HEK293 (cell line): ENCODE results near the gene ADAMTS4.

Source experiments
- CTCF ChIA-PET: fragments of 350-600 bp; formaldehyde crosslinking; extraction: SDS; loops from one replicate; lab custom pipeline; 2021; ENCODE audit warnings: antibody characterized with exemption; lab: Yijun Ruan, JAX
- POLR2A ChIA-PET: fragments of 300-600 bp; formaldehyde crosslinking; extraction: SDS; loops from one replicate; lab custom pipeline; 2020; ENCODE audit warnings: antibody characterized with exemption, inconsistent platforms; lab: Yijun Ruan, JAX
- H3K27ac ChIP-seq: fragments of 200-500 bp; sonication (Bioruptor generic); 2 replicates; pipeline ENCODE4 v1.5.1; 2014; ENCODE audit warnings: low read depth, low read length, control low read depth, inconsistent platforms; ENCODE audit errors: extremely low read depth
- H3K36me3 ChIP-seq, 2 experiments: fragments of 200-500 bp in 1 of 2; sonication (Bioruptor generic) in 1 of 2; 1 replicate in 1 of 2; 2 replicates in 1 of 2; pipeline ENCODE4 v1.5.1; 2014 to 2017; ENCODE audit warnings: inconsistent platforms in 2 of 2, low read length in 2 of 2; ENCODE audit not compliant: control insufficient read depth in 2 of 2, insufficient read depth in 1 of 2
- H3K4me1 ChIP-seq: fragments of 200-500 bp; sonication (Bioruptor generic); 2 replicates; pipeline ENCODE4 v1.5.1; 2014; ENCODE audit warnings: mild to moderate bottlenecking, low read length, inconsistent platforms; ENCODE audit not compliant: control insufficient read depth, insufficient read depth
- H3K4me3 ChIP-seq: 2 replicates; pipeline ENCODE4 v1.5.1; 2011; ENCODE audit warnings: low read depth, mild to moderate bottlenecking, control low read depth, low read length, moderate library complexity
- H3K9me3 ChIP-seq: fragments of 200-500 bp; sonication (Bioruptor generic); 2 replicates; pipeline ENCODE4 v1.5.1; 2014; ENCODE audit warnings: low read depth, low read length, inconsistent platforms; ENCODE audit not compliant: control insufficient read depth, insufficient read depth
- GFI1B ChIP-seq: fragments of 450-650 bp; formaldehyde crosslinking; IDR thresholded peaks from 2 replicates; pipeline ENCODE4 v1.5.1; 2016; ENCODE audit warnings: missing biosample characterization, missing genetic modification characterization
- GLIS1 ChIP-seq: fragments of 450-650 bp; formaldehyde crosslinking; IDR thresholded peaks from 2 replicates; pipeline ENCODE4 v1.5.1; 2016; ENCODE audit warnings: missing biosample characterization, missing genetic modification characterization
- MEIS1 ChIP-seq: sonication (generic); formaldehyde crosslinking; IDR thresholded peaks from 2 replicates; pipeline ENCODE4 v1.8.1; 2022; ENCODE audit warnings: missing genetic modification reagents, mild to moderate bottlenecking, borderline replicate concordance
- PRDM1 ChIP-seq: fragments of 450-650 bp; formaldehyde crosslinking; IDR thresholded peaks from 2 replicates; pipeline ENCODE4; 2016; ENCODE audit warnings: missing biosample characterization, missing genetic modification characterization
- ZNF610 ChIP-seq: fragments of 450-650 bp; formaldehyde crosslinking; IDR thresholded peaks from 2 replicates; pipeline ENCODE4 v1.5.1; 2016; ENCODE audit warnings: missing biosample characterization, missing genetic modification characterization, borderline replicate concordance
- ZNF621 ChIP-seq: fragments of 450-650 bp; formaldehyde crosslinking; IDR thresholded peaks from 2 replicates; pipeline ENCODE4 v1.5.1; 2017; ENCODE audit warnings: missing biosample characterization, missing genetic modification characterization
- ZNF645 ChIP-seq: fragments of 450-650 bp; formaldehyde crosslinking; IDR thresholded peaks from 2 replicates; pipeline ENCODE4; 2016; ENCODE audit warnings: missing biosample characterization, missing genetic modification characterization
- ZNF654 ChIP-seq: fragments of 450-650 bp; formaldehyde crosslinking; IDR thresholded peaks from 2 replicates; pipeline ENCODE4 v1.5.1; 2016; ENCODE audit warnings: low read depth, missing biosample characterization, missing genetic modification characterization
- ZNF660 ChIP-seq: fragments of 450-650 bp; IDR thresholded peaks from 2 replicates; pipeline ENCODE4 v1.5.1; 2018; ENCODE audit warnings: missing biosample characterization, mild to moderate bottlenecking, missing genetic modification characterization
- ZNF701 ChIP-seq: fragments of 450-650 bp; formaldehyde crosslinking; IDR thresholded peaks from 2 replicates; pipeline ENCODE4 v1.5.1; 2016; ENCODE audit warnings: missing biosample characterization, missing genetic modification characterization
- TF ChIP-seq, protein P1 (sequence below): fragments of 450-650 bp; formaldehyde crosslinking; optimal IDR thresholded peaks from 2 replicates; pipeline ENCODE3; 2016; ENCODE audit warnings: missing biosample characterization, mild to moderate bottlenecking, missing genetic modification characterization
- TF ChIP-seq, protein P2 (sequence below): fragments of 450-650 bp; formaldehyde crosslinking; IDR thresholded peaks from 2 replicates; pipeline ENCODE4 v1.5.1; 2016; ENCODE audit warnings: missing biosample characterization, missing genetic modification characterization

Gene ADAMTS4

DNA sequence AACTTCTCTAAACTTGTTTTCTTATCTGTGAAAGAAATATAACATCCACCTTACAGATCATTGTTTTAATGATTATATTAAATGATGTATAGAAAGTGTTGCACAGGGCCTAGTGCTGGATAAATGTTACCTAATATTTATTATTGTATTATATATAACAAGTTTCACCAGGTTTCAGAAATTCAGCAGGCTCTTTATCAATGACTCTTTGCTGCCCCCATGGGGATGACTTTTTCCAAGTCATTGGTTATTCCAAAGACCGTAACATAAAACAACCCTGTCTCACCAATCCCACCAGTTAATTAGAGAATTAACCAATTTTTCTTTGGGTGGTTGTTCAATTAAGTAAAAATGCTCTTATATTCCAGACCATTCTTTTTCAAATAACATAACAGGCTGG is 59.1 kb downstream of the ADAMTS4 start:
- Histone ChIP-seq H3K4me3 (no peak overlapping the region), H3K4me1 (no peaks in the 10 kb centered on the region), H3K36me3 (peaks cover 0 to 7% of the 10 kb centered on the region in 2 experiments; a peak in 2 of 3 replicates), H3K27ac (no peak overlapping the region)
- TF ChIP-seq ZNF621 (tag by site-specific recombination) = no peak
- TF ChIP-seq PRDM1 (tag by site-specific recombination) = no peak
- TF ChIP-seq ZNF654 (tag by site-specific recombination) = peak; percentile 36; the same call in 1 of the 2 replicates
- TF ChIP-seq ZNF660 (tag by site-specific recombination) = peak; percentile 45; the same call in 1 of the 2 replicates
- TF ChIP-seq, all 188 proteins: peak for 2
- no peaks in the 10 kb centered on the region for H3K9me3 ChIP-seq
- POLR2A ChIA-PET = no interaction called here
- CTCF ChIA-PET = interaction anchor here (0.6 to 2.0 kb wide), 5 partner anchors 10 to 248 kb away, joined by 3 to 8 read pairs (median 6); partner anchors contain the start of gene KLHDC9

- Histone ChIP-seq H3K36me3 (peaks cover 0 to 7% of the 10 kb centered on the region in 2 experiments; a peak in 2 of 3 replicates), H3K4me3 (no peak overlapping the region), H3K9me3 (no peaks in the 10 kb centered on the region), H3K4me1 (no peaks in the 10 kb centered on the region), H3K27ac (no peak overlapping the region)
- ChIA-PET POLR2A (interaction anchor here (1.1 kb wide), 1 partner anchor 21 kb away, joined by 3 read pairs; the partner anchor contains the start of genes NIT1 and PFDN2), CTCF (interaction anchor here (0.6 to 3.2 kb wide), 12 partner anchors 9 to 296 kb away, joined by 3 to 21 read pairs (median 4); partner anchors contain the start of gene KLHDC9)
- TF ChIP-seq ZNF645 (tag by site-specific recombination) (no peak), ZNF610 (tag by site-specific recombination) (no peak), GLIS1 (no peak)
- TF ChIP-seq, protein P1, sequence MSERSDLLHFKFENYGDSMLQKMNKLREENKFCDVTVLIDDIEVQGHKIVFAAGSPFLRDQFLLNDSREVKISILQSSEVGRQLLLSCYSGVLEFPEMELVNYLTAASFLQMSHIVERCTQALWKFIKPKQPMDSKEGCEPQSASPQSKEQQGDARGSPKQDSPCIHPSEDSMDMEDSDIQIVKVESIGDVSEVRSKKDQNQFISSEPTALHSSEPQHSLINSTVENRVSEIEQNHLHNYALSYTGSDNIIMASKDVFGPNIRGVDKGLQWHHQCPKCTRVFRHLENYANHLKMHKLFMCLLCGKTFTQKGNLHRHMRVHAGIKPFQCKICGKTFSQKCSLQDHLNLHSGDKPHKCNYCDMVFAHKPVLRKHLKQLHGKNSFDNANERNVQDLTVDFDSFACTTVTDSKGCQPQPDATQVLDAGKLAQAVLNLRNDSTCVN (tag by site-specific recombination) = no peak
Observed at GRCh38 chr1:161138431-161138830, 60.4 kb downstream of the ADAMTS4 start.

DNA sequence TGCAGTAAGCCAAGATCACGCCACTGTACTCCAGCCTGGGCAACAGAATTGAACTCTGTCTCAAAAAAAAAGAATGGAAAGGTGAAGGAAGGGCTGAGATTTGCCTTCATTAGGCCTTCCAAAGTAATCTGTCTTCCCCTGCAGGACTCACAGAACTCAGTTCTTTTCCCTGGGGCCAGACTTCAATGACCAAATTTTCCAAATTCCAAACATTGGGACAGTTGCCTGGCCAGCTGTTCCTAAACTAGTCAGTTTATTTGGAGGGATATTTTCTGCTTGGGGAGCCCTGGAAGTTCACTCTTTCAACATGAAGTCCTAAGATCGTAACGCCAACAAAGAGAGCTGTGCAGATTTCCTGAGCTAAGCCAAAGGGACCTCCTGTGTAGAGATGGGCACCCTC is 61.0 kb downstream of the ADAMTS4 start:
- ChIA-PET CTCF (interaction anchor here (0.6 to 3.2 kb wide), 8 partner anchors 9 to 295 kb away, joined by 3 to 21 read pairs (median 4); partner anchors contain the start of gene KLHDC9), POLR2A (interaction anchor here (0.5 to 1.3 kb wide), 3 partner anchors 15 to 21 kb away, joined by 3 to 4 read pairs (median 3); partner anchors contain the start of genes NIT1 and PFDN2)

More for the DNA sequence above, 61.0 kb downstream of the ADAMTS4 start:
- peaks cover 0 to 7% of the 10 kb centered on the region in 2 experiments; a peak in 2 of 3 replicates for H3K36me3 ChIP-seq
- TF ChIP-seq, protein P2, sequence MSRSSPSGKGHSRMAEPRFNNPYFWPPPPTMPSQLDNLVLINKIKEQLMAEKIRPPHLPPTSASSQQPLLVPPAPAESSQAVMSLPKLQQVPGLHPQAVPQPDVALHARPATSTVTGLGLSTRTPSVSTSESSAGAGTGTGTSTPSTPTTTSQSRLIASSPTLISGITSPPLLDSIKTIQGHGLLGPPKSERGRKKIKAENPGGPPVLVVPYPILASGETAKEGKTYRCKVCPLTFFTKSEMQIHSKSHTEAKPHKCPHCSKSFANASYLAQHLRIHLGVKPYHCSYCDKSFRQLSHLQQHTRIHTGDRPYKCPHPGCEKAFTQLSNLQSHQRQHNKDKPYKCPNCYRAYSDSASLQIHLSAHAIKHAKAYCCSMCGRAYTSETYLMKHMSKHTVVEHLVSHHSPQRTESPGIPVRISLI = no peak
- TF ChIP-seq MEIS1 = no peak
- TF ChIP-seq GFI1B = no peak
- no peak for TF ChIP-seq ZNF701 (tag by site-specific recombination)
- H3K4me3 ChIP-seq = no peak overlapping the region
- no peaks in the 10 kb centered on the region for H3K4me1 ChIP-seq
- no peaks in the 10 kb centered on the region for H3K9me3 ChIP-seq
- no peak overlapping the region for H3K27ac ChIP-seq
